ENCODE data around the gene KCNJ3. TPM values are rescaled to one million over a fixed set of nuclear protein-coding genes. Genes with fewer than 3 reads are reported as not detected.

KCNJ3 gene
- total RNA-seq (2022; extraction: Qiagen RNA extraction; ENCODE audit: low read depth) = not detected in 5 replicates

GRCh38 chr2:154698296-154698720 is at the start of gene KCNJ3:
TSS of gene KCNJ3 (plus strand) at chr2:154698695. CDS start at chr2:154698776, 81 bp downstream.

